ENCODE results near the gene HSP90B1.

The HSP90B1 gene

GRCh38 chr12:103915306-103915705 lies 14.9 kb upstream of the HSP90B1 start:
- Mint-ChIP-seq H3K27ac (no peak overlapping the region), H3K27me3 (ENCODE audit: low read depth, poor library complexity) (peaks cover 4% of the 10 kb centered on the region), H3K36me3 (ENCODE audit: low read depth) (peaks cover 8% of the 10 kb centered on the region), H3K4me3 (no peak overlapping the region), H3K4me1 (no peaks in the 10 kb centered on the region), H3K9me3 (peaks cover 33% of the 10 kb centered on the region)
- no peak for DNase-seq
- no peak for TF ChIP-seq CTCF (IDR thresholded peaks at IDR 0.05)

- Mint-ChIP-seq H3K4me3 (no peak overlapping the region), H3K27ac (no peak overlapping the region), H3K9me3 (peaks cover 33% of the 10 kb centered on the region), H3K27me3 (ENCODE audit: low read depth, poor library complexity) (peaks cover 4% of the 10 kb centered on the region), H3K4me1 (no peaks in the 10 kb centered on the region), H3K36me3 (ENCODE audit: low read depth) (peaks cover 8% of the 10 kb centered on the region)
- DNase-seq, result no peak
- no peak for TF ChIP-seq CTCF (IDR thresholded peaks at IDR 0.05)
These were observed 12.3 kb upstream of the HSP90B1 start for GRCh38 chr12:103917873-103918272.

GRCh38 chr12:103924761-103925641 lies 5.2 kb upstream of the HSP90B1 start:
- Mint-ChIP-seq H3K27ac (no peak overlapping the region), H3K9me3 (no peaks in the 10 kb centered on the region), H3K36me3 (ENCODE audit: low read depth) (no peaks in the 10 kb centered on the region), H3K4me1 (peaks cover 21% of the 10 kb centered on the region), H3K4me3 (no peak overlapping the region), H3K27me3 (ENCODE audit: low read depth, poor library complexity) (peaks cover 6% of the 10 kb centered on the region)
- no peak for TF ChIP-seq CTCF (IDR thresholded peaks at IDR 0.05)
- DNase-seq, result no peak

GRCh38 chr12:103928682-103929045 lies 1.5 kb upstream of the HSP90B1 start:
- H3K4me3 Mint-ChIP-seq, result peak overlapping the region; percentile 95
- peak overlapping the region; percentile 99 for H3K27ac Mint-ChIP-seq
- no peak for TF ChIP-seq CTCF (IDR thresholded peaks at IDR 0.05)
- H3K36me3 Mint-ChIP-seq (ENCODE audit: low read depth), result peaks cover 18% of the 10 kb centered on the region
- peaks cover 9% of the 10 kb centered on the region for H3K27me3 Mint-ChIP-seq (ENCODE audit: low read depth, poor library complexity)
- peaks cover 44% of the 10 kb centered on the region for H3K4me1 Mint-ChIP-seq
- no peak for DNase-seq
- no peaks in the 10 kb centered on the region for H3K9me3 Mint-ChIP-seq

GRCh38 chr12:103929046-103929783 lies 995 bp upstream of the HSP90B1 start:
- Mint-ChIP-seq H3K27ac (peak overlapping the region; percentile 99), H3K27me3 (ENCODE audit: low read depth, poor library complexity) (peaks cover 9% of the 10 kb centered on the region), H3K4me1 (peaks cover 49% of the 10 kb centered on the region), H3K9me3 (no peaks in the 10 kb centered on the region), H3K36me3 (ENCODE audit: low read depth) (peaks cover 22% of the 10 kb centered on the region), H3K4me3 (peak overlapping the region; percentile 95)
- DNase-seq, result peak; percentile 70
- TF ChIP-seq CTCF (IDR thresholded peaks at IDR 0.05), result no peak
